ENCODE measurements around the gene CCDC70. TPM values are rescaled to one million over a fixed set of nuclear protein-coding genes. Genes with fewer than 3 reads are reported as not detected.

The CCDC70 gene
- total RNA-seq, 1 experiment from 2014 or later: not detected

DNA sequence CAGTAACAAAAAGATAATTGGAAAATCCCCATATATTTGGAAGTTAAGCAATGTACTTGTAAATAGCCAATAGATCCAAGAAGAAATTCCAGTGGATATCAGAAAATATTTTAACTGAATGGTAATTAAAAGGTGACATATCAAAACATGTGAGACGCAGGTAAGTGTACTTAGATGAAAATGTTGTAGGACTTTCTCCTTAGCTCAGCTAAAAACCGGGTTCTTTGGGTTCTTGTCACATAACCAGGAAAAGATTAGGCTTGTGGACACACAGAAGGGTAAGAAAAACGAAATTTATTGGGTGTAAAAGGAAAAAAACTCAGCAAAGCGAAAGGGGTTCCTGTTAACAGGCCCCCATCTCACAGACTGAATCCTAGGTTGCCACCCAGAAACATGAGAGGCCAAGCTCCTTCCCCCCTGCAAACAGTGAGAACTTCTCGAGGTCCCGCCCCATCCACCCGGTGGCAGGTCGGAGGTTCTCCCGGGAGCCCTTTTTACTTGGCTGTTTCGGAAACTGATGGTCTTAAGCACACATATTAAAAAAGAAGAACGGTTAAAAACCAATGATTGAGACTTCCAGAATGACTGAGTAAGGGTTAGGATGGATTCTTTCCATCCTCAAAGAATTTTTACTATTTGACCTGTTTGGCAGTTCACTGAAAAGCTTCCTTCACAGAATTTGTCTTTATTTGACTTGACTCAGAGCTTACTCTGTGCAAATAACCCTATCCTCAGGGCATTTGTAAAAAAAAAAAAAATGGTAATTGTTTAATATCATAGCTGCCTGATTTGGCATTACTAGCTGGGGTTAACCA is 3.1 kb upstream of the CCDC70 start (continued):
- TF ChIP-seq ZNF281 (CRISPR knock-in tag; IDR thresholded peaks at IDR 0.05) (no peak), TEAD1 (CRISPR knock-in tag; IDR thresholded peaks at IDR 0.05) (no peak), FOXJ3 (CRISPR knock-in tag; IDR thresholded peaks at IDR 0.05; ENCODE audit: borderline replicate concordance) (no peak), FOXP4 (CRISPR knock-in tag; IDR thresholded peaks at IDR 0.05) (no peak)
- TF ChIP-seq, protein P1, sequence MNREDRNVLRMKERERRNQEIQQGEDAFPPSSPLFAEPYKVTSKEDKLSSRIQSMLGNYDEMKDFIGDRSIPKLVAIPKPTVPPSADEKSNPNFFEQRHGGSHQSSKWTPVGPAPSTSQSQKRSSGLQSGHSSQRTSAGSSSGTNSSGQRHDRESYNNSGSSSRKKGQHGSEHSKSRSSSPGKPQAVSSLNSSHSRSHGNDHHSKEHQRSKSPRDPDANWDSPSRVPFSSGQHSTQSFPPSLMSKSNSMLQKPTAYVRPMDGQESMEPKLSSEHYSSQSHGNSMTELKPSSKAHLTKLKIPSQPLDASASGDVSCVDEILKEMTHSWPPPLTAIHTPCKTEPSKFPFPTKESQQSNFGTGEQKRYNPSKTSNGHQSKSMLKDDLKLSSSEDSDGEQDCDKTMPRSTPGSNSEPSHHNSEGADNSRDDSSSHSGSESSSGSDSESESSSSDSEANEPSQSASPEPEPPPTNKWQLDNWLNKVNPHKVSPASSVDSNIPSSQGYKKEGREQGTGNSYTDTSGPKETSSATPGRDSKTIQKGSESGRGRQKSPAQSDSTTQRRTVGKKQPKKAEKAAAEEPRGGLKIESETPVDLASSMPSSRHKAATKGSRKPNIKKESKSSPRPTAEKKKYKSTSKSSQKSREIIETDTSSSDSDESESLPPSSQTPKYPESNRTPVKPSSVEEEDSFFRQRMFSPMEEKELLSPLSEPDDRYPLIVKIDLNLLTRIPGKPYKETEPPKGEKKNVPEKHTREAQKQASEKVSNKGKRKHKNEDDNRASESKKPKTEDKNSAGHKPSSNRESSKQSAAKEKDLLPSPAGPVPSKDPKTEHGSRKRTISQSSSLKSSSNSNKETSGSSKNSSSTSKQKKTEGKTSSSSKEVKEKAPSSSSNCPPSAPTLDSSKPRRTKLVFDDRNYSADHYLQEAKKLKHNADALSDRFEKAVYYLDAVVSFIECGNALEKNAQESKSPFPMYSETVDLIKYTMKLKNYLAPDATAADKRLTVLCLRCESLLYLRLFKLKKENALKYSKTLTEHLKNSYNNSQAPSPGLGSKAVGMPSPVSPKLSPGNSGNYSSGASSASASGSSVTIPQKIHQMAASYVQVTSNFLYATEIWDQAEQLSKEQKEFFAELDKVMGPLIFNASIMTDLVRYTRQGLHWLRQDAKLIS (CRISPR knock-in tag; IDR thresholded peaks at IDR 0.05; ENCODE audit: borderline replicate concordance): no peak

GRCh38 chr13:51862957-51863356 is 1.2 kb downstream of the CCDC70 start:
- H3K4me1 Mint-ChIP-seq: peaks cover 10% of the 10 kb centered on the region
- TF ChIP-seq MYBL2 (CRISPR knock-in tag; IDR thresholded peaks at IDR 0.05) (no peak), EMX1 (CRISPR knock-in tag; IDR thresholded peaks at IDR 0.05) (no peak), ATF3 (CRISPR knock-in tag; conservative IDR thresholded peaks at IDR 0.05) (no peak), FOXP4 (CRISPR knock-in tag; IDR thresholded peaks at IDR 0.05) (no peak), ESRRA (CRISPR knock-in tag; IDR thresholded peaks at IDR 0.05; ENCODE audit: borderline replicate concordance) (no peak)
- TF ChIP-seq, protein P2, sequence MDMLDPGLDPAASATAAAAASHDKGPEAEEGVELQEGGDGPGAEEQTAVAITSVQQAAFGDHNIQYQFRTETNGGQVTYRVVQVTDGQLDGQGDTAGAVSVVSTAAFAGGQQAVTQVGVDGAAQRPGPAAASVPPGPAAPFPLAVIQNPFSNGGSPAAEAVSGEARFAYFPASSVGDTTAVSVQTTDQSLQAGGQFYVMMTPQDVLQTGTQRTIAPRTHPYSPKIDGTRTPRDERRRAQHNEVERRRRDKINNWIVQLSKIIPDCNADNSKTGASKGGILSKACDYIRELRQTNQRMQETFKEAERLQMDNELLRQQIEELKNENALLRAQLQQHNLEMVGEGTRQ (CRISPR knock-in tag; IDR thresholded peaks at IDR 0.05): no peak
- ChIA-PET CTCF (interaction anchor here (0.9 kb wide), 1 partner anchor 12 kb away, joined by 3 read pairs; no protein-coding TSS in a partner anchor), POLR2A (no interaction called here)
- no peaks in the 10 kb centered on the region for H3K36me3 Mint-ChIP-seq
- H3K9me3 Mint-ChIP-seq: no peaks in the 10 kb centered on the region
- H3K27ac Mint-ChIP-seq: no peak overlapping the region
- no peak overlapping the region for H3K4me3 Mint-ChIP-seq
- peaks cover 2% of the 10 kb centered on the region for H3K27me3 Mint-ChIP-seq (ENCODE audit: low read depth)
- DNase-seq (ENCODE audit: low spot score): no peak
- no peak for ATAC-seq

Measured in WTC11 (cell line).